GM06990 (cell line): ENCODE measurements around the gene CACNG7.

Experiments used
- DNase-seq: peaks from one replicate; pipeline ENCODE4 v3.0.0-alpha.2; 2011; ENCODE audit not compliant: insufficient read length; ENCODE audit errors: extremely low read depth
- H3K27me3 ChIP-seq: replicated peaks from 2 replicates; pipeline ENCODE4 v1.6.0; 2011; ENCODE audit warnings: low read length; ENCODE audit not compliant: control insufficient read depth, insufficient read depth
- H3K36me3 ChIP-seq: 2 replicates; pipeline ENCODE4 v1.5.1; 2011; ENCODE audit warnings: low read length; ENCODE audit not compliant: control insufficient read depth, insufficient read depth
- H3K4me3 ChIP-seq: replicated peaks from 2 replicates; pipeline ENCODE4 v1.5.1; 2011; ENCODE audit warnings: low read depth, mild to moderate bottlenecking, control low read depth, low read length
- TF ChIP-seq, protein P1 (sequence below): IDR thresholded peaks from 2 replicates; pipeline ENCODE4 v1.5.1; 2011; ENCODE audit warnings: low read length, control low read depth, mild to moderate bottlenecking, inconsistent platforms; ENCODE audit not compliant: insufficient read depth, poor library complexity, severe bottlenecking

Gene CACNG7

DNA sequence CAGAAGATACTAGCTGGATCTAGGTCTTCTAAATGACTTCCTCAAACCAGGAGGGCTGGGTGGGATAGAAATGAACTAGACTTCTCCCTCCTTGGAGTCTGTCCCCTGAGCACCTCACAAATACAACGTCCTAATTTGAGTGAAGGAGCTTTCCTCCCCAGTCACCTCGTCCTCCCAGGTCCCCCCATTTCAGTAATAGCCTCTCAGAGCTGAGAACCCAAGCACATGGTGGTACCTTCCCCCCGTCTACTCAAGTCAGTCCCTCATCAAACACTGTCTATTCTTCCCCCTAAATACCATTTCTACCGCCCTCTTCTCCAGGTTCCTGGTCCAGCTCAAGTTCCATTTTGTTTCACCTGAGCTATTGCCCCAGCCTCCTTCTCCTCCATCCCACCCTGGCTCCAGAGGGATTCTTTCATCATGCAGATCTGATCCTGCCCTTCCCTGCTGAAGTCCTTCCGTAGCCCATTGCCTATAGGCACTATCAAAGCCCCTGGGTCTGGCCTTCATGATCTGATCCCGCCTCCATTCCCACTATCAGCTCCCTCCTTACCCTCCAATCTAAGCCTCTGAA is 32.3 kb upstream of the CACNG7 start:
- TF ChIP-seq, protein P1, sequence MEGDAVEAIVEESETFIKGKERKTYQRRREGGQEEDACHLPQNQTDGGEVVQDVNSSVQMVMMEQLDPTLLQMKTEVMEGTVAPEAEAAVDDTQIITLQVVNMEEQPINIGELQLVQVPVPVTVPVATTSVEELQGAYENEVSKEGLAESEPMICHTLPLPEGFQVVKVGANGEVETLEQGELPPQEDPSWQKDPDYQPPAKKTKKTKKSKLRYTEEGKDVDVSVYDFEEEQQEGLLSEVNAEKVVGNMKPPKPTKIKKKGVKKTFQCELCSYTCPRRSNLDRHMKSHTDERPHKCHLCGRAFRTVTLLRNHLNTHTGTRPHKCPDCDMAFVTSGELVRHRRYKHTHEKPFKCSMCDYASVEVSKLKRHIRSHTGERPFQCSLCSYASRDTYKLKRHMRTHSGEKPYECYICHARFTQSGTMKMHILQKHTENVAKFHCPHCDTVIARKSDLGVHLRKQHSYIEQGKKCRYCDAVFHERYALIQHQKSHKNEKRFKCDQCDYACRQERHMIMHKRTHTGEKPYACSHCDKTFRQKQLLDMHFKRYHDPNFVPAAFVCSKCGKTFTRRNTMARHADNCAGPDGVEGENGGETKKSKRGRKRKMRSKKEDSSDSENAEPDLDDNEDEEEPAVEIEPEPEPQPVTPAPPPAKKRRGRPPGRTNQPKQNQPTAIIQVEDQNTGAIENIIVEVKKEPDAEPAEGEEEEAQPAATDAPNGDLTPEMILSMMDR = no peak
- Histone ChIP-seq H3K27me3 (no peaks in the 10 kb centered on the region; the same call in none of the 2 replicates), H3K4me3 (no peak overlapping the region), H3K36me3 (no peaks in the 10 kb centered on the region; the same call in none of the 2 replicates)
- DNase-seq = no peak

DNA sequence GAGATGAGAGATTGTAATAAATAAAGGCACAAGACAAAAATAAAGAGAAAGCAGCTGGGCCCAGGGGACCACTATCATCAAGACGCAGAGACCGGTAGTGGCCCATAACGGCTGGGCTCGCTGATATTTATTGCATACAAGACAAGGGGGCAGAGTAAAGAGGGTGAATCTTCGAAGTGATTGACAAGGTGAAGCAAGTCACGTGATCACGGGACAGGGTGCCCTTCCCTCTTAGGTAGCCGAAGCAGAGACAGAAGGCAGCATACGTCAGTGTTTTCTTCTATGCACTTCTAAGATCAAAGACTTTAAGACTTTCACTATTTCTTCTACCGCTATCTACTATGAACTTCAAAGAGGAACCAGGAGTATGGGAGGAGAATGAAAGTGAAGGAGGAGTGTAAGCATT is 31.7 kb upstream of the CACNG7 start:
- no peak for DNase-seq
- TF ChIP-seq, protein P1 = no peak
- no peaks in the 10 kb centered on the region; the same call in none of the 2 replicates for H3K27me3 ChIP-seq
- no peaks in the 10 kb centered on the region; the same call in none of the 2 replicates for H3K36me3 ChIP-seq
- H3K4me3 ChIP-seq = no peak overlapping the region

DNA sequence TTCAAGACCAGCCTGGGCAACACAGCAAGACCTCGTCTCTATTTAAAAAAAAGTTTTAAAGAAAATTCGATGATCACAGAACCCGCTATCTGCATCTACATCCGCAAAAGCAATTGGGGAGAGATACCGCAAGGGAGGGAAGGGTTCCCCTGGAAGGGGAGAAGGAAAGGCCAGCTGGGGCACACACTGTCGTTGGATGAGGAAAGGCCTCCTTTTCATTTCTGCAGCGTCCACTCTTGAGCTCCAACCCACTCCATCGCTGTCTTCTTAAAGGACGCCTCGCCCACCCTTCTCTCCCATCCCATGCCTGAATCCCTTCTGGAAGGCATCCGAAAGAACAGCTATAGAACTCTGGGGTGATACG is 30.3 kb upstream of the CACNG7 start:
- no peak for DNase-seq
- TF ChIP-seq, protein P1 = no peak
- Histone ChIP-seq H3K36me3 (no peaks in the 10 kb centered on the region; the same call in 1 of the 2 replicates), H3K4me3 (no peak overlapping the region), H3K27me3 (no peaks in the 10 kb centered on the region; the same call in none of the 2 replicates)

DNA sequence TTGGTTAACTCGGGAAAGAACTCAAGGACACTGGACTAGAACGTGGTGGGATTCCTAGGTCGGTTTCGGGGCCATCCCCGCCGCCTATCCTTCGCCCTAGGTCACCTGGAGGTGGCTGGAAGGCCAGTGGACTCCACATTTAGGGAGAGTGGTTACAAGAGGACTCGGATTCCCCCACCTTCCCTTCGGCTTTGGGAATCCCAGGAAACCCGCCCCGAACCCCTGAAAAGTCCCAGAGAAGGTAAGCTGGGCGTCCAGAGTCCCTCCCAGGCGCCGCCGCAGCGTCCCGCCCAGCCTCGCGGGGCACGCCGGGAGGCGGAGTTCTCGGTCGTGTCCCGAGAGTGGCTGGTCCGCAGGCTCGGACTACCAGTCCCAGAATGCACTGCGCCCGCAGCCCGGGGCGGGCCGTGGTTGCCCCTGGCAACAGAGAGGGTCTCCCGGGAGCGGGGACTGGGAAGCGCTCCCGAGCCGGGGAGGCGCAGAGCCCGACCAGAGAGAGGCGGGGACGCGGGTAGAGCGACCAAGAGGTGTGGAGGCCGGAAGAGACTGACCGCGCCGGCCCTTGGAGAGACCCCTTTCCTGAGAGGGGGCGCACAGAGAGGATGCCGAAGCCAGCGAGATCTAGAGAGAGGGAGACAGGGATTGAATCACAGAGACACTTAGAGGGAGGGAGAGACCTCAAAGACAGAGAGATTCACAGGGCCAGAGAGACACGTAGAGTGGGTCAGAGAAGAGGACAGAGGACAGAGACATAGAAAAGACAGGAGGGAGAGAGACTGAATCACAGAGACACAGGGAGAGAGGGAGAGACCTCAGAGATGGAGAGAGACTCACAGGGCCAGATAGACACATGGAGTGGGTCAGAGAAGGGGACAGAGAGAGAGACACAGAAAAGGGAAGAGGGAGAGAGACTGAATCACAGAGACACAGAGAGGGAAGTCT is 29.7 kb upstream of the CACNG7 start:
- Histone ChIP-seq H3K36me3 (no peaks in the 10 kb centered on the region), H3K4me3 (peak overlapping the region; percentile 51), H3K27me3 (no peaks in the 10 kb centered on the region; the same call in none of the 2 replicates)
- TF ChIP-seq, protein P1 = no peak
- peak; percentile 83 for DNase-seq

DNA sequence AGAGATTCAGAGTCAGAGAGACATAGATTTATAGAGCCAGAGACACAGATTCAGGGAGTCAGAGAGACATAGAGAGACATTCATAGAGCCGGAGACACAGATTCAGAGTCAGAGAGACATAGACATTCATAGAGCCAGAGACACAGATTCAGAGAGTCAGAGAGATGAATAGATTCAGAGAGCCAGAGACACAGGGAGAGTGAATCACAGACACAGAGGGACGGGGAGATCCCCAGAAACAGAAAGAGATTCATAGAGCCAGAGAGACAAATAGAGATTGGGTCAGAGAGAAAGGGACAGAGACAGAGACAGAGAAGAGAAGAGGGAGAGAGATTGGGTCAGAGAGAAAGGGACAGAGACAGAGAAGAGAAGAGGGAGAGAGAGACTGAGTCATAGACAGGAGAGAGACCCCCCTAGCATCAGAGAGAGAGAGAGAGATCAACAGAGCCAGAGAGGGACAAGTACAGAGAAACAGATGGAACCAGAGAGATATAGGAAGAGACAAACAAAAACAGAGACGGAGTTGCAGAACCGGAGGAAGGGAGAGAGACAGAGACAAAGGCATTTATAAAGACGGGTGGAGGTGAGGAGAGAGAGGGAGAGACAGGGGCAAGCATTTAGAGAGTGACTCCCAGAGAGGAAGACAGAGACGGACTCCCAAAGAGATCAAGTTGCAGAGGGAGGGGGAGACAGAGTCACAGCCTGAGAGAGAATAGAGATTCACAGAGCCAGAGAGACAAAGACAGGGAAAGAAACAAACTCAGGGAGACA is 28.2 kb upstream of the CACNG7 start:
- DNase-seq = no peak
- Histone ChIP-seq H3K27me3 (no peaks in the 10 kb centered on the region; the same call in none of the 2 replicates), H3K36me3 (no peaks in the 10 kb centered on the region), H3K4me3 (no peak overlapping the region)
- TF ChIP-seq, protein P1 = no peak
